HEK293 (cell line): Measurements from ENCODE around the gene TCF7L2.

Experiments used
- CTCF ChIA-PET: fragments of 350-600 bp; formaldehyde crosslinking; extraction: SDS; loops from one replicate; lab custom pipeline; 2021; ENCODE audit warnings: antibody characterized with exemption; lab: Yijun Ruan, JAX
- POLR2A ChIA-PET: fragments of 300-600 bp; formaldehyde crosslinking; extraction: SDS; loops from one replicate; lab custom pipeline; 2020; ENCODE audit warnings: antibody characterized with exemption, inconsistent platforms; lab: Yijun Ruan, JAX
- H3K27ac ChIP-seq: fragments of 200-500 bp; sonication (Bioruptor generic); 2 replicates; pipeline ENCODE4 v1.5.1; 2014; ENCODE audit warnings: low read depth, low read length, control low read depth, inconsistent platforms; ENCODE audit errors: extremely low read depth
- H3K36me3 ChIP-seq, 2 experiments: fragments of 200-500 bp in 1 of 2; sonication (Bioruptor generic) in 1 of 2; 1 replicate in 1 of 2; 2 replicates in 1 of 2; pipeline ENCODE4 v1.5.1; 2014 to 2017; ENCODE audit warnings: inconsistent platforms in 2 of 2, low read length in 2 of 2; ENCODE audit not compliant: control insufficient read depth in 2 of 2, insufficient read depth in 1 of 2
- H3K4me1 ChIP-seq: fragments of 200-500 bp; sonication (Bioruptor generic); 2 replicates; pipeline ENCODE4 v1.5.1; 2014; ENCODE audit warnings: mild to moderate bottlenecking, low read length, inconsistent platforms; ENCODE audit not compliant: control insufficient read depth, insufficient read depth
- H3K4me3 ChIP-seq: 2 replicates; pipeline ENCODE4 v1.5.1; 2011; ENCODE audit warnings: low read depth, mild to moderate bottlenecking, control low read depth, low read length, moderate library complexity
- H3K9me3 ChIP-seq: fragments of 200-500 bp; sonication (Bioruptor generic); 2 replicates; pipeline ENCODE4 v1.5.1; 2014; ENCODE audit warnings: low read depth, low read length, inconsistent platforms; ENCODE audit not compliant: control insufficient read depth, insufficient read depth
- EGR2 ChIP-seq: fragments of 450-650 bp; formaldehyde crosslinking; IDR thresholded peaks from 2 replicates; pipeline ENCODE4 v1.5.1; 2016; ENCODE audit warnings: low read depth, missing biosample characterization, missing genetic modification characterization
- ELK4 ChIP-seq: IDR thresholded peaks from 2 replicates; pipeline ENCODE4 v1.6.1; 2011; ENCODE audit warnings: mild to moderate bottlenecking, low read depth, low read length, borderline replicate concordance
- GLI2 ChIP-seq: fragments of 450-650 bp; formaldehyde crosslinking; IDR thresholded peaks from 2 replicates; pipeline ENCODE4; 2017; ENCODE audit warnings: missing biosample characterization, missing genetic modification characterization, low read depth, borderline replicate concordance
- MZF1 ChIP-seq: fragments of 450-650 bp; formaldehyde crosslinking; IDR thresholded peaks from 2 replicates; pipeline ENCODE4 v1.5.1; 2017; ENCODE audit warnings: missing biosample characterization, missing genetic modification characterization, borderline replicate concordance
- PRDM4 ChIP-seq: fragments of 450-650 bp; formaldehyde crosslinking; IDR thresholded peaks from 2 replicates; pipeline ENCODE4 v1.5.1; 2017; ENCODE audit warnings: missing biosample characterization, missing genetic modification characterization
- PRDM6 ChIP-seq: fragments of 450-650 bp; formaldehyde crosslinking; IDR thresholded peaks from 2 replicates; pipeline ENCODE4 v1.5.1; 2017; ENCODE audit warnings: missing biosample characterization, missing genetic modification characterization
- ZBTB1 ChIP-seq: fragments of 450-650 bp; formaldehyde crosslinking; IDR thresholded peaks from 2 replicates; pipeline ENCODE4 v1.5.1; 2016; ENCODE audit warnings: missing biosample characterization, missing genetic modification characterization
- ZBTB20 ChIP-seq: fragments of 450-650 bp; formaldehyde crosslinking; IDR thresholded peaks from 2 replicates; pipeline ENCODE4 v1.5.1; 2016; ENCODE audit warnings: missing biosample characterization, missing genetic modification characterization
- ZFHX2 ChIP-seq: fragments of 450-650 bp; formaldehyde crosslinking; conservative IDR thresholded peaks from 2 replicates; pipeline ENCODE4 v1.5.1; 2016; ENCODE audit warnings: missing biosample characterization, missing genetic modification characterization
- ZNF112 ChIP-seq: fragments of 450-650 bp; formaldehyde crosslinking; IDR thresholded peaks from 2 replicates; pipeline ENCODE4 v1.5.0; 2017; ENCODE audit warnings: missing biosample characterization, missing genetic modification characterization
- ZNF274 ChIP-seq, 2 experiments: fragments of 200-500 bp in 1 of 2; fragments of 450-650 bp in 1 of 2; sonication (Bioruptor generic) in 1 of 2; formaldehyde crosslinking in 1 of 2; IDR thresholded peaks; 2 replicates each; pipeline versions ENCODE4 v1.5.1 to v1.6.1; 2014 to 2016; ENCODE audit warnings: borderline replicate concordance in 1 of 2, inconsistent platforms in 1 of 2, low read length in 1 of 2, missing biosample characterization in 1 of 2, missing genetic modification characterization in 1 of 2
- ZNF341 ChIP-seq: fragments of 450-650 bp; formaldehyde crosslinking; IDR thresholded peaks from 2 replicates; pipeline ENCODE4; 2016; ENCODE audit warnings: low read depth, missing biosample characterization, missing genetic modification characterization
- ZNF600 ChIP-seq: fragments of 450-650 bp; formaldehyde crosslinking; IDR thresholded peaks from 2 replicates; pipeline ENCODE4 v1.5.1; 2016; ENCODE audit warnings: missing biosample characterization, missing genetic modification characterization
- ZNF776 ChIP-seq: fragments of 450-650 bp; formaldehyde crosslinking; IDR thresholded peaks from 2 replicates; pipeline ENCODE4 v1.5.0; 2017; ENCODE audit warnings: missing biosample characterization, missing genetic modification characterization, borderline replicate concordance
- ZXDB ChIP-seq: fragments of 450-650 bp; formaldehyde crosslinking; IDR thresholded peaks from 2 replicates; pipeline ENCODE4 v1.5.1; 2016; ENCODE audit warnings: missing biosample characterization, missing genetic modification characterization

The TCF7L2 gene

GRCh38 chr10:112938808-112939482, 11.1 kb upstream of the TCF7L2 start (continued):
- TF ChIP-seq PRDM6 (tag by site-specific recombination): no peak
- TF ChIP-seq, all 188 proteins: peak for 0

GRCh38 chr10:112945811-112946210, 4.2 kb upstream of the TCF7L2 start:
- no peaks in the 10 kb centered on the region for H3K9me3 ChIP-seq
- H3K27ac ChIP-seq: no peak overlapping the region
- H3K36me3 ChIP-seq: no peaks in the 10 kb centered on the region
- H3K4me3 ChIP-seq: no peak overlapping the region
- peaks cover 9% of the 10 kb centered on the region for H3K4me1 ChIP-seq
- TF ChIP-seq PRDM4 (tag by site-specific recombination) (no peak), ZNF600 (tag by site-specific recombination) (0 out of 2 replicates have a peak, but pooled peaks have one; percentile 35), EGR2 (tag by site-specific recombination) (no peak), ZFHX2 (tag by site-specific recombination) (peak; percentile 24; the same call in 1 of the 2 replicates), GLI2 (tag by site-specific recombination) (no peak)
- CTCF ChIA-PET: no interaction called here
- POLR2A ChIA-PET: no interaction called here

- ChIA-PET CTCF (no interaction called here), POLR2A (no interaction called here)
- Histone ChIP-seq H3K27ac (no peak overlapping the region), H3K9me3 (no peaks in the 10 kb centered on the region), H3K36me3 (no peaks in the 10 kb centered on the region), H3K4me1 (peaks cover 9% of the 10 kb centered on the region), H3K4me3 (no peak overlapping the region)
- no peak for TF ChIP-seq ZNF776 (tag by site-specific recombination)
- TF ChIP-seq ZBTB1 (tag by site-specific recombination): no peak
- TF ChIP-seq ZNF341 (tag by site-specific recombination): no peak
- TF ChIP-seq ZXDB (tag by site-specific recombination): no peak
- no peak for TF ChIP-seq ELK4
- TF ChIP-seq MZF1 (tag by site-specific recombination): no peak
- TF ChIP-seq ZNF112: no peak
- 0 out of 2 replicates have a peak, but pooled peaks have one; percentile 19 for TF ChIP-seq ZBTB20 (tag by site-specific recombination)
- no peak for TF ChIP-seq ZNF274 (IDR thresholded peaks at IDR 0.05; ENCODE audit: low read length)
- TF ChIP-seq ZNF274 (tag by site-specific recombination; IDR thresholded peaks at IDR 0.05; ENCODE audit: borderline replicate concordance): no peak
Observed at GRCh38 chr10:112946649-112947048, 3.4 kb upstream of the TCF7L2 start.
